Neural cell (in vitro differentiated cells): Measurements from ENCODE around the gene NFIX.

Experiments used
- EZH2 ChIP-seq: fragments of 200-600, 300-800 bp; shearing (Covaris generic), sonication (generic); IDR thresholded peaks from 2 replicates; pipeline ENCODE4 v1.6.1; 2014; ENCODE audit warnings: antibody characterized with exemption, low read length, borderline replicate concordance, mild to moderate bottlenecking; ENCODE audit not compliant: insufficient read depth, poor library complexity, severe bottlenecking
- POLR2AphosphoS5 ChIP-seq: IDR thresholded peaks from 2 replicates; pipeline ENCODE4 v1.6.1; 2012
- RAD21 ChIP-seq: fragments of 450-650 bp; conservative IDR thresholded peaks from 2 replicates; pipeline ENCODE4 v1.6.1; 2014; ENCODE audit warnings: antibody characterized with exemption, mild to moderate bottlenecking, moderate library complexity
- SMC3 ChIP-seq: fragments of 450-650 bp; conservative IDR thresholded peaks from 2 replicates; pipeline ENCODE4 v1.6.1; 2014; ENCODE audit warnings: antibody characterized with exemption, mild to moderate bottlenecking, moderate library complexity; ENCODE audit not compliant: poor library complexity
- TF ChIP-seq, protein P1 (sequence below): fragments of 450-650 bp; IDR thresholded peaks from 2 replicates; pipeline ENCODE4 v1.5.1; 2014; ENCODE audit warnings: antibody characterized with exemption, mild to moderate bottlenecking, moderate library complexity; ENCODE audit not compliant: poor library complexity, severe bottlenecking

DNA sequence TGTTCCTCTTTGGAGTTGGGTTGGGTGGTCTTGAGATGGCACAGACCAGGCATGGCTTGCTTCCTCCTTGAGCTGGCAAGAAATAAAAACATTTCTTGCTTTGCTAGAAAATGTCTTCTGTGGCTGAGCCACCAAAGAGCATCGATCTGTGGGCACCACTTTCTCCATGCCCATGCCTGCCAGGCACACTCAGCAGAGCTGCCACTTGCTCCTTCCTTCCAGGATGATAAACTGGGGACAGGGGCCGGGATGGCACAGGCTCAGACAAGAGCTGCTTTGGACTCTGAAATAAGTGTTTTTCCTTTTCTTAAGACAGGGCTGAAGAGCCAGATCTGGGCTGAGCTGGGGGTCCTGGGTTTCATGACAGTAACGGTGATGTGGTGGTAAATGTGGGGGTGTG, 32.8 kb downstream of the NFIX start:
- TF ChIP-seq, protein P1, sequence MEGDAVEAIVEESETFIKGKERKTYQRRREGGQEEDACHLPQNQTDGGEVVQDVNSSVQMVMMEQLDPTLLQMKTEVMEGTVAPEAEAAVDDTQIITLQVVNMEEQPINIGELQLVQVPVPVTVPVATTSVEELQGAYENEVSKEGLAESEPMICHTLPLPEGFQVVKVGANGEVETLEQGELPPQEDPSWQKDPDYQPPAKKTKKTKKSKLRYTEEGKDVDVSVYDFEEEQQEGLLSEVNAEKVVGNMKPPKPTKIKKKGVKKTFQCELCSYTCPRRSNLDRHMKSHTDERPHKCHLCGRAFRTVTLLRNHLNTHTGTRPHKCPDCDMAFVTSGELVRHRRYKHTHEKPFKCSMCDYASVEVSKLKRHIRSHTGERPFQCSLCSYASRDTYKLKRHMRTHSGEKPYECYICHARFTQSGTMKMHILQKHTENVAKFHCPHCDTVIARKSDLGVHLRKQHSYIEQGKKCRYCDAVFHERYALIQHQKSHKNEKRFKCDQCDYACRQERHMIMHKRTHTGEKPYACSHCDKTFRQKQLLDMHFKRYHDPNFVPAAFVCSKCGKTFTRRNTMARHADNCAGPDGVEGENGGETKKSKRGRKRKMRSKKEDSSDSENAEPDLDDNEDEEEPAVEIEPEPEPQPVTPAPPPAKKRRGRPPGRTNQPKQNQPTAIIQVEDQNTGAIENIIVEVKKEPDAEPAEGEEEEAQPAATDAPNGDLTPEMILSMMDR, result no peak
- TF ChIP-seq RAD21 (no peak), POLR2AphosphoS5 (no peak), EZH2 (no peak), SMC3 (no peak)
